ENCODE data around the gene INPP5A. TPM values are rescaled to one million over a fixed set of nuclear protein-coding genes. Genes with fewer than 3 reads are reported as not detected.

INPP5A gene
- total and polyA plus RNA-seq, 4 donors: 12.4 to 39.9 (median 28.2) TPM

GRCh38 chr10:132783940-132784865, 246.6 kb downstream of the INPP5A start:
- WGBS, 2 donors: 14 to 18% methylated on average over 92 to 106 of the region's 106 CpGs
- Histone ChIP-seq H3K4me1 (ENCODE audit: control insufficient read depth in 5 of 5, insufficient read depth in 5 of 5, low read length in 5 of 5) (peaks cover 0 to 13% (median 0%) of the 10 kb centered on the region in 5 donors), H3K36me3 (ENCODE audit: control insufficient read depth in 4 of 4, insufficient read depth in 4 of 4, low read length in 4 of 4) (peaks cover 0 to 26% (median 5%) of the 10 kb centered on the region in 4 donors), H3K27me3 (ENCODE audit: control insufficient read depth in 3 of 3, insufficient read depth in 3 of 3, low read length in 2 of 3) (peaks cover 19 to 48% (median 26%) of the 10 kb centered on the region in 3 donors), H3K4me3 (no peak overlapping the region), H3K9ac (ENCODE audit: insufficient read depth in 1 of 2, low read length in 2 of 2) (no peak overlapping the region), H3K9me3 (ENCODE audit: control insufficient read depth in 4 of 4, insufficient read depth in 3 of 4, low read length in 3 of 4) (peaks cover 0 to 14% (median 0%) of the 10 kb centered on the region in 4 donors), H3K27ac (ENCODE audit: low read depth in 1 of 2, low read length in 1 of 2) (no peak overlapping the region)
- ATAC-seq (ENCODE audit: insufficient read depth, low FRiP score) (no peak), DNase-seq (no peak)
- TF ChIP-seq CTCF (IDR thresholded peaks at IDR 0.05; ENCODE audit: control extremely low read depth, extremely low read depth): no peak

- 6 to 10% methylated on average over 83 to 111 of the region's 111 CpGs for WGBS, 2 donors
- ATAC-seq (ENCODE audit: insufficient read depth, low FRiP score) (no peak), DNase-seq (no peak)
Measured at GRCh38 chr10:132784866-132785722, 247.5 kb downstream of the INPP5A start.

More at GRCh38 chr10:132784866-132785722, 247.5 kb downstream of the INPP5A start:
- TF ChIP-seq CTCF (IDR thresholded peaks at IDR 0.05; ENCODE audit: control extremely low read depth, extremely low read depth): no peak
- H3K27me3 ChIP-seq (ENCODE audit: control insufficient read depth in 3 of 3, insufficient read depth in 3 of 3, low read length in 2 of 3): peaks cover 19 to 52% (median 35%) of the 10 kb centered on the region in 3 donors
- peaks cover 0 to 13% (median 0%) of the 10 kb centered on the region in 5 donors for H3K4me1 ChIP-seq (ENCODE audit: control insufficient read depth in 5 of 5, insufficient read depth in 5 of 5, low read length in 5 of 5)
- H3K4me3 ChIP-seq: no peak overlapping the region
- peaks cover 0 to 10% (median 0%) of the 10 kb centered on the region in 4 donors for H3K9me3 ChIP-seq (ENCODE audit: control insufficient read depth in 4 of 4, insufficient read depth in 3 of 4, low read length in 3 of 4)
- no peak overlapping the region for H3K27ac ChIP-seq (ENCODE audit: low read depth in 1 of 2, low read length in 1 of 2)
- no peak overlapping the region for H3K9ac ChIP-seq (ENCODE audit: insufficient read depth in 1 of 2, low read length in 2 of 2)
- H3K36me3 ChIP-seq (ENCODE audit: control insufficient read depth in 4 of 4, insufficient read depth in 4 of 4, low read length in 4 of 4): peaks cover 0 to 22% (median 4%) of the 10 kb centered on the region in 4 donors
